ENCODE measurements around the gene SEC24B. TPM values are rescaled to one million over a fixed set of nuclear protein-coding genes. Genes with fewer than 3 reads are reported as not detected.

SEC24B gene
- total RNA-seq, 2 donors from 2014 or later, result 42.5 to 48.6 TPM

DNA sequence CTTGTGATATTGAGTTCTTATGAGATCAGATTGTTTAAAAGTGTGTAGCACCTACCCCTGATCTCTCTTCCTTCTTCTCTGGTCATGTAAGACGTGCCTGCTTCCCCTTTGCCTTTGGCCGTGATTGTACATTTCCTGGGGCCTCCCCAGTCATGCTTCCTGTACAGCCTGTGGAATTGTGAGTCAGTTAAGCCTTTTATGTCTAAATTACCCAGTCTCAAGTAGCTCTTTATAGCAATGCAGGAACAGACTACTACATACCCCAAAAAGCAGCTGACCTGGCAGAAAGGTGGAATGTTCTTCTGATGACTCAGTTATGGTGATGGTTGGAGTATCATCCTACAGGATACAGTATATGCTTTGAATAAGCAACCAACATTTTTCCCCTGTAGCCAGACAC, 115.0 kb downstream of the SEC24B start:
- H3K36me3 Mint-ChIP-seq (ENCODE audit: low read depth), result peaks cover 5% of the 10 kb centered on the region
- H3K27ac ChIP-seq (ENCODE audit: low read depth, low read length), result no peak overlapping the region
- WGBS, 2 experiments (ENCODE audit: insufficient coverage in 1 of 2, insufficient read length in 1 of 2), result 94% methylated on average over 2 of the region's 2 CpGs; no CpG with 5 or more reads in 1 of the 2 experiments
- H3K27ac Mint-ChIP-seq, result no peak overlapping the region
- no peaks in the 10 kb centered on the region for H3K4me1 ChIP-seq (ENCODE audit: control insufficient read depth, insufficient read depth, low read length)
- no peak overlapping the region for H3K9ac ChIP-seq (ENCODE audit: extremely low read depth, low read length, poor library complexity, severe bottlenecking)
- H3K4me1 Mint-ChIP-seq, result peaks cover 8% of the 10 kb centered on the region
- H3K27me3 Mint-ChIP-seq (ENCODE audit: insufficient read depth), result no peaks in the 10 kb centered on the region
- TF ChIP-seq, protein P1, sequence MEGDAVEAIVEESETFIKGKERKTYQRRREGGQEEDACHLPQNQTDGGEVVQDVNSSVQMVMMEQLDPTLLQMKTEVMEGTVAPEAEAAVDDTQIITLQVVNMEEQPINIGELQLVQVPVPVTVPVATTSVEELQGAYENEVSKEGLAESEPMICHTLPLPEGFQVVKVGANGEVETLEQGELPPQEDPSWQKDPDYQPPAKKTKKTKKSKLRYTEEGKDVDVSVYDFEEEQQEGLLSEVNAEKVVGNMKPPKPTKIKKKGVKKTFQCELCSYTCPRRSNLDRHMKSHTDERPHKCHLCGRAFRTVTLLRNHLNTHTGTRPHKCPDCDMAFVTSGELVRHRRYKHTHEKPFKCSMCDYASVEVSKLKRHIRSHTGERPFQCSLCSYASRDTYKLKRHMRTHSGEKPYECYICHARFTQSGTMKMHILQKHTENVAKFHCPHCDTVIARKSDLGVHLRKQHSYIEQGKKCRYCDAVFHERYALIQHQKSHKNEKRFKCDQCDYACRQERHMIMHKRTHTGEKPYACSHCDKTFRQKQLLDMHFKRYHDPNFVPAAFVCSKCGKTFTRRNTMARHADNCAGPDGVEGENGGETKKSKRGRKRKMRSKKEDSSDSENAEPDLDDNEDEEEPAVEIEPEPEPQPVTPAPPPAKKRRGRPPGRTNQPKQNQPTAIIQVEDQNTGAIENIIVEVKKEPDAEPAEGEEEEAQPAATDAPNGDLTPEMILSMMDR (conservative IDR thresholded peaks at IDR 0.05), result no peak
- H3K27me3 ChIP-seq (ENCODE audit: control insufficient read depth, insufficient read depth, low read length, poor library complexity, severe bottlenecking), result no peaks in the 10 kb centered on the region
- H3K36me3 ChIP-seq (ENCODE audit: control insufficient read depth, insufficient read depth, low read length), result peaks cover 11% of the 10 kb centered on the region
- DNase-seq, result no peak
- no peak overlapping the region for H3K4me3 Mint-ChIP-seq
- no peak overlapping the region for H3K4me3 ChIP-seq (ENCODE audit: low read length)
- no peaks in the 10 kb centered on the region for H3K9me3 ChIP-seq (ENCODE audit: control insufficient read depth, low read length)
- no peaks in the 10 kb centered on the region for H3K9me3 Mint-ChIP-seq

DNA sequence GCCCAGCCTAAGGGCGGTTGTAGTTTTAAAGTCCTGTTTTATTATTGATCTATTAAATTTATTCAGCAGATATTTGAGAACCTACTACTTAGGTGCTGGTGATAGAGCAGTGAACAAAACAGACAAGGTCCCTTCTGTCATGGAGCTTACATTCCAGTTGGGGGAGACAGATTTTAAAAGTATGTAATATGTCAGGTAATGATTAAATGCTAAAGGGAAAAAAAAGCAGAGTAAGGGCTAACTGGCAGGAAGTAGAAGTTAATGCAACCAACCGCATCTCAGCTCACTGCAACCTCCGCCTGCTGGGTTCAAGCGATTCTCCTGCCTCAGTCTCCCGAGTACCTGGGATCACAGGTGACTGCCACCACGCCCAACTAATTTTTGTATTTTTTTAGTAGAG, 118.6 kb downstream of the SEC24B start:
- Histone ChIP-seq H3K27me3 (ENCODE audit: control insufficient read depth, insufficient read depth, low read length, poor library complexity, severe bottlenecking) (no peaks in the 10 kb centered on the region), H3K9me3 (ENCODE audit: control insufficient read depth, low read length) (no peaks in the 10 kb centered on the region), H3K27ac (ENCODE audit: low read depth, low read length) (no peak overlapping the region), H3K9ac (ENCODE audit: extremely low read depth, low read length, poor library complexity, severe bottlenecking) (no peak overlapping the region), H3K36me3 (ENCODE audit: control insufficient read depth, insufficient read depth, low read length) (no peaks in the 10 kb centered on the region), H3K4me3 (ENCODE audit: low read length) (no peak overlapping the region), H3K4me1 (ENCODE audit: control insufficient read depth, insufficient read depth, low read length) (no peaks in the 10 kb centered on the region)
- H3K9me3 Mint-ChIP-seq, result peaks cover 3% of the 10 kb centered on the region
- TF ChIP-seq, protein P1 (conservative IDR thresholded peaks at IDR 0.05), result no peak
- H3K27ac Mint-ChIP-seq, result no peak overlapping the region
- WGBS, 2 experiments (ENCODE audit: insufficient coverage in 1 of 2, insufficient read length in 1 of 2), result 91 to 98% methylated on average over 5 to 6 of the region's 6 CpGs
- no peak for DNase-seq
- H3K4me3 Mint-ChIP-seq, result no peak overlapping the region
- H3K27me3 Mint-ChIP-seq (ENCODE audit: insufficient read depth), result no peaks in the 10 kb centered on the region
- peaks cover 8% of the 10 kb centered on the region for H3K4me1 Mint-ChIP-seq
- peaks cover 9% of the 10 kb centered on the region for H3K36me3 Mint-ChIP-seq (ENCODE audit: low read depth)

DNA sequence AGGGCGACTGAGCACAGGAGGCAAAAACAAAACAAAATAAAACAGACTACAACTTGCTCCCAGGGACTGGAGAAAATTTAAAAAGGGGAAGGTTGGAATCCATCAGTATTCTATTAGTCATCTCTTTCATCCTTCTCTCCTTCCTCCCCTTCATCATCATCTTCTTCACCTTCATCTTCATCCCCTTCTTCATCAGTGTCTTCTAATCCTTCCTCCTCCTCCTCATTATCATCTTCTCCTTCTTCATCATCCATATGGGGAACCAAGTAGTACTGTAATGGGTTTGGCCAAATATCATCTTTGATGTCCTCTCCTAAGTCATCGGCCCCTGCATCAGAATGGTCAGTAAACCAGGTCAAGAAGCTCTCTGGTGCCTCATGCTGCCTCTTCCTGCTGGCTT, 119.5 kb downstream of the SEC24B start:
- Histone ChIP-seq H3K27ac (ENCODE audit: low read depth, low read length) (no peak overlapping the region), H3K27me3 (ENCODE audit: control insufficient read depth, insufficient read depth, low read length, poor library complexity, severe bottlenecking) (peaks cover 3% of the 10 kb centered on the region), H3K4me3 (ENCODE audit: low read length) (no peak overlapping the region), H3K36me3 (ENCODE audit: control insufficient read depth, insufficient read depth, low read length) (no peaks in the 10 kb centered on the region), H3K4me1 (ENCODE audit: control insufficient read depth, insufficient read depth, low read length) (no peaks in the 10 kb centered on the region), H3K9ac (ENCODE audit: extremely low read depth, low read length, poor library complexity, severe bottlenecking) (no peak overlapping the region), H3K9me3 (ENCODE audit: control insufficient read depth, low read length) (peaks cover 6% of the 10 kb centered on the region)
- H3K4me3 Mint-ChIP-seq, result no peak overlapping the region
- no peak for DNase-seq
- peaks cover 8% of the 10 kb centered on the region for H3K4me1 Mint-ChIP-seq
- peaks cover 9% of the 10 kb centered on the region for H3K9me3 Mint-ChIP-seq
- TF ChIP-seq, protein P1 (conservative IDR thresholded peaks at IDR 0.05), result no peak
- no peak overlapping the region for H3K27ac Mint-ChIP-seq
- peaks cover 2% of the 10 kb centered on the region for H3K27me3 Mint-ChIP-seq (ENCODE audit: insufficient read depth)
- 94 to 100% methylated on average over 1 of the region's 2 CpGs for WGBS, 2 experiments (ENCODE audit: insufficient coverage in 1 of 2, insufficient read length in 1 of 2)
- peaks cover 15% of the 10 kb centered on the region for H3K36me3 Mint-ChIP-seq (ENCODE audit: low read depth)

Data from endodermal cell (in vitro differentiated cells).